PC-9 (cell line): ENCODE data around the gene SRPRB. TPM values are rescaled to one million over a fixed set of nuclear protein-coding genes. Genes with fewer than 3 reads are reported as not detected.

Experiments
- BruUV-seq: library from RNA; stranded (reverse); fragments of 400-500 nt; replicated peaks from 2 replicates; lab custom pipeline; 2021; lab: Mats Ljungman, UMichigan
- CTCF ChIA-PET: fragments of 300-600 bp; sonication (Branson Sonifier 250); formaldehyde crosslinking; loops from one replicate; lab custom pipeline; 2022; ENCODE audit warnings: antibody characterized with exemption; lab: Charles Lee
- POLR2A ChIA-PET: fragments of 300-600 bp; sonication (Branson Sonifier 250); formaldehyde crosslinking; loops from one replicate; lab custom pipeline; 2022; ENCODE audit warnings: antibody characterized with exemption; ENCODE audit not compliant: unreplicated experiment; lab: Charles Lee
- DNase-seq, 2 experiments: peaks; one replicate each; pipeline versions ENCODE4 v3.0.0 to v3.0.0-alpha.2; 2015 to 2022; ENCODE audit warnings: mixed read lengths in 1 of 2
- H2AFZ ChIP-seq: fragments of 200-600 bp; sonication (generic); 2 replicates; pipeline ENCODE4 v1.8.1; 2017; ENCODE audit warnings: antibody characterized with exemption
- H3F3A ChIP-seq: fragments of 200-600 bp; sonication (generic); 2 replicates; pipeline ENCODE4 v1.8.1; 2017; ENCODE audit warnings: antibody characterized with exemption, mild to moderate bottlenecking, low read depth; ENCODE audit not compliant: insufficient read depth
- H3K27ac ChIP-seq: fragments of 200-600 bp; sonication (generic); 2 replicates; pipeline ENCODE4 v1.6.1; 2016; ENCODE audit warnings: mixed run types
- H3K27me3 ChIP-seq: fragments of 200-600 bp; sonication (generic); 2 replicates; pipeline ENCODE4 v1.6.1; 2016; ENCODE audit warnings: low read depth, mixed run types; ENCODE audit not compliant: insufficient read depth
- H3K36me3 ChIP-seq: fragments of 200-600 bp; sonication (generic); 2 replicates; pipeline ENCODE4 v1.6.1; 2016; ENCODE audit warnings: low read depth, mixed run types
- H3K4me1 ChIP-seq: fragments of 200-600 bp; sonication (generic); replicated peaks from 2 replicates; pipeline ENCODE4 v1.6.1; 2016; ENCODE audit warnings: mixed run types; ENCODE audit not compliant: insufficient read depth
- H3K4me2 ChIP-seq: fragments of 200-600 bp; sonication (generic); 2 replicates; pipeline ENCODE4 v1.6.1; 2017; ENCODE audit warnings: mixed run types
- H3K4me3 ChIP-seq: fragments of 200-600 bp; sonication (generic); 2 replicates; pipeline ENCODE4 v1.6.1; 2016; ENCODE audit warnings: mixed run types
- H3K79me2 ChIP-seq: fragments of 200-600 bp; sonication (generic); 2 replicates; pipeline ENCODE4 v1.6.1; 2017; ENCODE audit warnings: low read depth, mixed run types
- H3K9me2 ChIP-seq: fragments of 200-600 bp; sonication (generic); 2 replicates; pipeline ENCODE4 v1.8.1; 2017; ENCODE audit warnings: mild to moderate bottlenecking; ENCODE audit not compliant: insufficient read depth
- H3K9me3 ChIP-seq: fragments of 200-600 bp; sonication (generic); 2 replicates; pipeline ENCODE4 v1.8.1; 2016; ENCODE audit warnings: low read depth; ENCODE audit not compliant: insufficient read depth
- H4K20me1 ChIP-seq: fragments of 200-600 bp; sonication (generic); 2 replicates; pipeline ENCODE4 v1.8.1; 2017; ENCODE audit not compliant: insufficient read depth
- EZH2 ChIP-seq: fragments of 200-600 bp; sonication (generic); IDR thresholded peaks from 2 replicates; pipeline ENCODE4 v1.8.0; 2017; ENCODE audit warnings: antibody characterized with exemption, low read depth
- intact Hi-C: fragments of 100-400 bp; cut with micrococcal nuclease; formaldehyde crosslinking; loops from one replicate; pipeline ENCODE4 v1.10.0; 2022; ENCODE audit not compliant: unreplicated experiment
- total RNA-seq: library from RNA; stranded (reverse); gene quantifications from 2 replicates; pipeline ENCODE4 v1.2.3, GENCODE V29; 2021
- TF ChIP-seq, protein P1 (sequence below): fragments of 200-600 bp; sonication (generic); conservative IDR thresholded peaks from 2 replicates; pipeline ENCODE4 v1.6.1; 2017; ENCODE audit warnings: mixed run types, antibody characterized with exemption, mild to moderate bottlenecking, moderate library complexity

The SRPRB gene
- total RNA-seq, 1 experiment from 2014 or later, result 25.5 TPM

DNA sequence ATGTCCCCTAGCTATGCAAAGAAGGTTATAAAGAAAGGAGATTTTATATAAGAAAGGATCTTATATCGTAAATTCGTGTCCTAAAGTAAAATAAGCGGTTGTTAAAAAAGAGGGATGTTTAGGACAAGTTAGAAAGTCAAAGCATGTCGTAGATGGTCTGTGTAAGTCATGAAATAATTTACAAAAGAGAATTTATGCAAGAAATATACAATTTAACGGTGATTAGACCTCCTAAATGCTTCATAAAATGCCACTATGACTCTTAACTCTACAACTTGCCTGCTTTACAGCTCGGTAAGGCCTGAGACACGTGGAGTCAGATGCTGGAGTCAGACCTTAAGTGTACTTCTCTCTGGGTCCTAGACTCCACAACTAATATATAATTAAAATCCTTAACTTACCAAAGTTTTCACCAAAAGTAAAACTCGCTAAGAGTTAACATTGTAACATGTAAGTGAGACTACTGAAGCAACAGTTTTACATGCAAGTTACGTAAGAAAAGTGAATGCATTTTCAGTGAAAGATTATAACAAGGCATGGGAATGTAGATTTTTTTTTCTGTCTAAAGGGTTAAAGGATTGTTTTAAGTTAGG, 13.3 kb upstream of the SRPRB start:
- no TSS peak for BruUV-seq
- Histone ChIP-seq H3K4me1 (peaks cover 5% of the 10 kb centered on the region; the same call in 1 of the 2 replicates), H3K79me2 (no peaks in the 10 kb centered on the region), H2AFZ (no peak overlapping the region), H3K36me3 (no peaks in the 10 kb centered on the region), H3K4me2 (no peak overlapping the region), H3K27me3 (no peaks in the 10 kb centered on the region), H3F3A (no peaks in the 10 kb centered on the region; the same call in 1 of the 2 replicates), H3K4me3 (no peak overlapping the region), H3K9me2 (no peaks in the 10 kb centered on the region), H4K20me1 (no peaks in the 10 kb centered on the region), H3K27ac (no peak overlapping the region), H3K9me3 (peaks cover 33% of the 10 kb centered on the region)
- TF ChIP-seq, protein P1, sequence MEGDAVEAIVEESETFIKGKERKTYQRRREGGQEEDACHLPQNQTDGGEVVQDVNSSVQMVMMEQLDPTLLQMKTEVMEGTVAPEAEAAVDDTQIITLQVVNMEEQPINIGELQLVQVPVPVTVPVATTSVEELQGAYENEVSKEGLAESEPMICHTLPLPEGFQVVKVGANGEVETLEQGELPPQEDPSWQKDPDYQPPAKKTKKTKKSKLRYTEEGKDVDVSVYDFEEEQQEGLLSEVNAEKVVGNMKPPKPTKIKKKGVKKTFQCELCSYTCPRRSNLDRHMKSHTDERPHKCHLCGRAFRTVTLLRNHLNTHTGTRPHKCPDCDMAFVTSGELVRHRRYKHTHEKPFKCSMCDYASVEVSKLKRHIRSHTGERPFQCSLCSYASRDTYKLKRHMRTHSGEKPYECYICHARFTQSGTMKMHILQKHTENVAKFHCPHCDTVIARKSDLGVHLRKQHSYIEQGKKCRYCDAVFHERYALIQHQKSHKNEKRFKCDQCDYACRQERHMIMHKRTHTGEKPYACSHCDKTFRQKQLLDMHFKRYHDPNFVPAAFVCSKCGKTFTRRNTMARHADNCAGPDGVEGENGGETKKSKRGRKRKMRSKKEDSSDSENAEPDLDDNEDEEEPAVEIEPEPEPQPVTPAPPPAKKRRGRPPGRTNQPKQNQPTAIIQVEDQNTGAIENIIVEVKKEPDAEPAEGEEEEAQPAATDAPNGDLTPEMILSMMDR, result no peak
- no peak for TF ChIP-seq EZH2
- ChIA-PET CTCF (no interaction called here), POLR2A (no interaction called here)
- no peak for DNase-seq
- intact Hi-C loops, result no loop called here

DNA sequence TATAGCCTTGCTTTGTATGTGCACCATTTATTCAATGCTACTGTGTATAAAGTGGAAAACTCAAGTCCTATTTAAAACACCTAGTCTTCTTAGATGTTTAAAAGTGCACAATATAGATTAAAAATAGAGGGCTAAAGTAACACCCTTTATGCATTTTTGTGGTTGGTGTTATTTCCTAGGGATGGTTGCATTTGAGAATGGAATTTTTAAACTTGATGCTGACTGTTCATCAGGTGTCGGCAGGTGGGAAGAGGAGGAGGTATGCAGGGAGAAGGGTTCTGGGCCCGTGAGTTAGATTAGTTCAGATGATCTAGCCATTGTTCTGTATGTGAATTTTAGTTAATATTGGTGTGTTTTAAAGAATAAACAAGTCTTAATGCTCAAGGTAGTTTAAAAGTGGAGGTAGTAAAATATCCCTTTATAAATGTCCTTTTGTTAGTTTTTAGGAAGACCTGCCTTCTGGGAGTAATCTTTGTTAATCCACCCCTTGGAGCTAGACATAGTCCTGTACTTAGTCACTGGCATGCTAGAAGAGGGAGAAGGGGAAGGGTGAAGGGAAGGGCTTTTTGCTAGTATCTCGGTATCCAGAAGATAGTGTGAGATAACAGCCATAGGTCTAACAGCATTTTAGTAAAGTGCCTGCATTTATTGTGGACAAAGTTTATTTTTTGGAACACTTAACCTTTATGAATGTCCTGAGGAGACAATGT, 8.1 kb upstream of the SRPRB start:
- Histone ChIP-seq H3K27ac (0 out of 2 replicates have a peak overlapping the region, but pooled peaks have one; percentile 22), H3K36me3 (no peaks in the 10 kb centered on the region), H3K27me3 (no peaks in the 10 kb centered on the region), H2AFZ (no peak overlapping the region), H4K20me1 (no peaks in the 10 kb centered on the region), H3K9me3 (peaks cover 17% of the 10 kb centered on the region), H3F3A (no peaks in the 10 kb centered on the region; the same call in none of the 2 replicates), H3K79me2 (no peaks in the 10 kb centered on the region), H3K4me1 (peaks cover 26% of the 10 kb centered on the region), H3K4me3 (no peak overlapping the region), H3K4me2 (peak overlapping the region; percentile 41), H3K9me2 (no peaks in the 10 kb centered on the region)
- ChIA-PET CTCF (no interaction called here), POLR2A (no interaction called here)
- peak in 1 of 2 experiments; percentile 69 for DNase-seq
- no TSS peak for BruUV-seq
- no peak for TF ChIP-seq EZH2
- intact Hi-C loops, result no loop called here

DNA sequence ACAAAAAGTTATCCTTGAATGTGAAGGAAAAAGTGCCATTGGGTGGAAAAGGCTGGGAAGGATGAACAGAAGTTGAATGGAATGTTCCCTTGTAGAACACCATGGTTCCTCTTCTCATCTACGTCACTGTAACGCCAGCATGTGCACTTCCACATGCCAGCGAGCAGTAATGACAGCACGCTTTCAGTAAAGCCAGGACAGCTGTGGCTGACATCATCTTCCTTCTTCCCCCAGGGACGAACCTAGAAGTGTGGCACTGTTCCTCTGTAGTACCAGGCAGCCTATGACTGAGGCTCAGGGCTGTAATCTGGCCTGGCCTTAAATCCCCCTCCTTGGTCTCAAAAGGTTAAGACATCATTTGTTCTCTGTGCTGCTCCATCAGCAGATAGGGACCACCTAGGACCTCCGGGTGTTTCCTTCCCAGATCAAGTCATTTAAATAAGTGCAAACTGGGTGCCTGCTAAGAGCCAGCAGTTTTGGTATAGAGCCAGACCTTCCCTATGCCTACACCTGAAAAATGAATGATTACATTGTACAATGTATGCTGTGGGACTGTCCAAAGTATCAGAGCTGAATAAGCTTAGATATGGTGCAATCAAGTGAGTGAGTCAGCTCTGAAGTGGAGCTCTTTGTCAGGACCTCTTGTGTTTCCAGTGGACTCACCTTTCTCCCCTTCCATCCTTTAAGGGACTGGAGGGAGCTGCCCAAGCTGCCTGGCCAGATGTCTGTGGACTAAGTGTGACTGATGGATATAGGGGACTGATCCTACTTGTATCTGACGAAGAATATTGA, 5.6 kb upstream of the SRPRB start:
- no TSS peak for BruUV-seq
- Histone ChIP-seq H3K9me3 (peaks cover 6% of the 10 kb centered on the region), H2AFZ (no peak overlapping the region), H3K79me2 (no peaks in the 10 kb centered on the region), H3K4me1 (peaks cover 31% of the 10 kb centered on the region), H3K27me3 (no peaks in the 10 kb centered on the region), H3K27ac (no peak overlapping the region; the same call in 1 of the 2 replicates), H3K4me2 (0 out of 2 replicates have a peak overlapping the region, but pooled peaks have one; percentile 27), H3K9me2 (no peaks in the 10 kb centered on the region), H4K20me1 (no peaks in the 10 kb centered on the region), H3K4me3 (no peak overlapping the region), H3K36me3 (no peaks in the 10 kb centered on the region), H3F3A (peaks cover 5% of the 10 kb centered on the region)
- ChIA-PET CTCF (no interaction called here), POLR2A (no interaction called here)
- DNase-seq, result peak in 1 of 2 experiments; percentile 81
- intact Hi-C loops, result loop anchor here (10.0 kb wide), 4 partner anchors 225 to 1075 kb away; partner anchors contain the start of genes CDV3 and NPHP3
- TF ChIP-seq EZH2, result no peak
- TF ChIP-seq, protein P1, result no peak
